GM19023 (cell line): ENCODE results near the gene ZNF484.

Experiments
- ATAC-seq: cut with Tn5 transposase; IDR thresholded peaks from one replicate; pipeline ENCODE4 v1.9.1; 2021; ENCODE audit warnings: mild to moderate bottlenecking, moderate library complexity; ENCODE audit not compliant: unreplicated experiment

The ZNF484 gene

GRCh38 chr9:92795598-92796336, 82.1 kb downstream of the ZNF484 start:
- ATAC-seq = no peak
